HEK293 (cell line): ENCODE measurements around the gene SPATA2L.

Experiments used
- CTCF ChIA-PET: fragments of 350-600 bp; formaldehyde crosslinking; extraction: SDS; loops from one replicate; lab custom pipeline; 2021; ENCODE audit warnings: antibody characterized with exemption; lab: Yijun Ruan, JAX
- POLR2A ChIA-PET: fragments of 300-600 bp; formaldehyde crosslinking; extraction: SDS; loops from one replicate; lab custom pipeline; 2020; ENCODE audit warnings: antibody characterized with exemption, inconsistent platforms; lab: Yijun Ruan, JAX
- H3K27ac ChIP-seq: fragments of 200-500 bp; sonication (Bioruptor generic); 2 replicates; pipeline ENCODE4 v1.5.1; 2014; ENCODE audit warnings: low read depth, low read length, control low read depth, inconsistent platforms; ENCODE audit errors: extremely low read depth
- H3K36me3 ChIP-seq, 2 experiments: fragments of 200-500 bp in 1 of 2; sonication (Bioruptor generic) in 1 of 2; 1 replicate in 1 of 2; 2 replicates in 1 of 2; pipeline ENCODE4 v1.5.1; 2014 to 2017; ENCODE audit warnings: inconsistent platforms in 2 of 2, low read length in 2 of 2; ENCODE audit not compliant: control insufficient read depth in 2 of 2, insufficient read depth in 1 of 2
- H3K4me1 ChIP-seq: fragments of 200-500 bp; sonication (Bioruptor generic); 2 replicates; pipeline ENCODE4 v1.5.1; 2014; ENCODE audit warnings: mild to moderate bottlenecking, low read length, inconsistent platforms; ENCODE audit not compliant: control insufficient read depth, insufficient read depth
- H3K4me3 ChIP-seq: 2 replicates; pipeline ENCODE4 v1.5.1; 2011; ENCODE audit warnings: low read depth, mild to moderate bottlenecking, control low read depth, low read length, moderate library complexity
- H3K9me3 ChIP-seq: fragments of 200-500 bp; sonication (Bioruptor generic); 2 replicates; pipeline ENCODE4 v1.5.1; 2014; ENCODE audit warnings: low read depth, low read length, inconsistent platforms; ENCODE audit not compliant: control insufficient read depth, insufficient read depth
- FEZF1 ChIP-seq: fragments of 450-650 bp; formaldehyde crosslinking; IDR thresholded peaks from 2 replicates; pipeline ENCODE4 v1.5.1; 2016; ENCODE audit warnings: missing biosample characterization, missing genetic modification characterization
- SP2 ChIP-seq: fragments of 450-650 bp; formaldehyde crosslinking; IDR thresholded peaks from 2 replicates; pipeline ENCODE4 v1.5.1; 2016; ENCODE audit warnings: missing biosample characterization, missing genetic modification characterization
- YY1 ChIP-seq: fragments of 450-650 bp; formaldehyde crosslinking; IDR thresholded peaks from 2 replicates; pipeline ENCODE4 v1.5.1; 2018; ENCODE audit warnings: missing biosample characterization, missing genetic modification characterization
- ZBTB8A ChIP-seq: fragments of 450-650 bp; formaldehyde crosslinking; IDR thresholded peaks from 2 replicates; pipeline ENCODE4 v1.5.1; 2016; ENCODE audit warnings: missing biosample characterization, missing genetic modification characterization
- ZNF121 ChIP-seq: fragments of 450-650 bp; formaldehyde crosslinking; IDR thresholded peaks from 2 replicates; pipeline ENCODE4 v1.5.1; 2016; ENCODE audit warnings: missing biosample characterization, missing genetic modification characterization
- ZNF138 ChIP-seq: fragments of 450-650 bp; formaldehyde crosslinking; IDR thresholded peaks from 2 replicates; pipeline ENCODE4 v1.5.1; 2016; ENCODE audit warnings: missing biosample characterization, missing genetic modification characterization, borderline replicate concordance
- ZNF18 ChIP-seq: fragments of 450-650 bp; formaldehyde crosslinking; IDR thresholded peaks from 2 replicates; pipeline ENCODE4 v1.5.1; 2016; ENCODE audit warnings: missing biosample characterization, missing genetic modification characterization
- ZNF302 ChIP-seq: fragments of 450-650 bp; formaldehyde crosslinking; IDR thresholded peaks from 2 replicates; pipeline ENCODE4 v1.5.1; 2016; ENCODE audit warnings: missing biosample characterization, missing genetic modification characterization, low read depth
- ZNF37A ChIP-seq: fragments of 450-650 bp; IDR thresholded peaks from 2 replicates; pipeline ENCODE4 v1.5.1; 2018; ENCODE audit warnings: missing biosample characterization, missing genetic modification characterization
- ZNF391 ChIP-seq: fragments of 450-650 bp; formaldehyde crosslinking; IDR thresholded peaks from 2 replicates; pipeline ENCODE4 v1.5.1; 2016; ENCODE audit warnings: low read depth, missing biosample characterization, missing genetic modification characterization, borderline replicate concordance
- ZNF426 ChIP-seq: fragments of 450-650 bp; formaldehyde crosslinking; IDR thresholded peaks from 2 replicates; pipeline ENCODE4 v1.5.1; 2017; ENCODE audit warnings: missing biosample characterization, missing genetic modification characterization, mild to moderate bottlenecking, inconsistent platforms, moderate library complexity
- ZNF571 ChIP-seq: fragments of 450-650 bp; formaldehyde crosslinking; IDR thresholded peaks from 2 replicates; pipeline ENCODE4 v1.5.0; 2017; ENCODE audit warnings: missing biosample characterization, missing genetic modification characterization
- ZNF629 ChIP-seq: fragments of 450-650 bp; formaldehyde crosslinking; IDR thresholded peaks from 2 replicates; pipeline ENCODE4 v1.5.1; 2017; ENCODE audit warnings: missing biosample characterization, missing genetic modification characterization
- ZSCAN18 ChIP-seq: fragments of 450-650 bp; formaldehyde crosslinking; IDR thresholded peaks from 2 replicates; pipeline ENCODE4 v1.5.1; 2016; ENCODE audit warnings: missing biosample characterization, missing genetic modification characterization

Gene SPATA2L

DNA sequence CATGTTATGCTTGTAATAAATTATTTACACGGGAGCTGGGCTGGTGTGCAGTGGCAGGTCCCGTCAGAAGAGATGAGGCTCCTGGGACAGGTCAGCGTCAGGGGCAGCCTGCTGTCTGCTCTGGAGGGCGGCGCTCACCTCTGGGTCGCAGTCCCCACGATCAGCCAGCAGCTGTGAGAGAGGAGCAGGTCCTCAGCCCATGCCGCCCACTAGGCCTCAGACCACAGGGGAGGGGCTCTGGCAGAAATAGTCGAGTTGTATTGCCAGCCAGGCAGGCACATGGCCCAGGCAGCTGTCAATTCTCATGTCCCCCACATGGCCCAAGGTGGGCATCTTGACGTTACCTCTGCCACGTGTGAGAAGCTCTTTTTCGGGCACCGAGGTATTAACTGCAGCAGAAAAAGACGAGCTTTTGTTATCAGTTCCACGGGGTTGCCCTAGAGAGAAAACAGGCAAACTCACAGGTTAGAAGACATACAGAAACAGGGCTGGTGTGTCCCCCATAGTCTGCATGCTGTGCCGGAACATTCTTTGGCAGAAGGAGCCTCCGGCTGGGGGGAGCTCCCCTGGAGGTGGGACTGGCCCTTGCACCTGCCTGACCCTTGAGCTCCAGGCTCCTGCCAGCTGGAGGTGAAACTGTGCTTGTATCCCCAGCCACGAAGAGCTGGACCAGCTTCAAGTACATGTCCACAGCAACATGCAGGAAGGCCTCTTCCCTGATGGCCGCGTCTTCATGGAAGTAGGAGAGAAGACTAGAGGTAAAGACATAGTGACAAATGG lies 37.2 kb upstream of the SPATA2L start (continued):
- TF ChIP-seq ZBTB8A (tag by site-specific recombination): no peak

DNA sequence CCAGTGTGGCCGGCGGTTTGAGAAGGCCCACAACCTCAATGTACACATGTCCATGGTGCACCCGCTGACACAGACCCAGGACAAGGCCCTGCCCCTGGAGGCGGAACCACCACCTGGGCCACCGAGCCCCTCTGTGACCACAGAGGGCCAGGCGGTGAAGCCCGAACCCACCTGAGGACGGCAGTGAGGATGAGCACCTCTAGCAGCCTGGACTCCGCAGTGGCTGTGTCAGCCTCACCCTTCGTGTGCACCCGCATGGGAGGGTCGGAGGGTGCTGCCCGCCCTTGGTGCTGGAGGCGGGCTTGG lies 36.5 kb upstream of the SPATA2L start:
- Histone ChIP-seq H3K27ac (no peak overlapping the region), H3K9me3 (no peaks in the 10 kb centered on the region), H3K36me3 (peaks cover 48 to 97% of the 10 kb centered on the region in 2 experiments; a peak in 2 of 3 replicates), H3K4me1 (no peaks in the 10 kb centered on the region), H3K4me3 (no peak overlapping the region)
- ChIA-PET POLR2A (interaction anchor here (1.1 kb wide), 1 partner anchor 162 kb away, joined by 3 read pairs; no protein-coding TSS in a partner anchor), CTCF (no interaction called here)
- TF ChIP-seq SP2 (tag by site-specific recombination): peak; percentile 16; the same call in 1 of the 2 replicates
- TF ChIP-seq ZNF571 (tag by site-specific recombination): no peak

DNA sequence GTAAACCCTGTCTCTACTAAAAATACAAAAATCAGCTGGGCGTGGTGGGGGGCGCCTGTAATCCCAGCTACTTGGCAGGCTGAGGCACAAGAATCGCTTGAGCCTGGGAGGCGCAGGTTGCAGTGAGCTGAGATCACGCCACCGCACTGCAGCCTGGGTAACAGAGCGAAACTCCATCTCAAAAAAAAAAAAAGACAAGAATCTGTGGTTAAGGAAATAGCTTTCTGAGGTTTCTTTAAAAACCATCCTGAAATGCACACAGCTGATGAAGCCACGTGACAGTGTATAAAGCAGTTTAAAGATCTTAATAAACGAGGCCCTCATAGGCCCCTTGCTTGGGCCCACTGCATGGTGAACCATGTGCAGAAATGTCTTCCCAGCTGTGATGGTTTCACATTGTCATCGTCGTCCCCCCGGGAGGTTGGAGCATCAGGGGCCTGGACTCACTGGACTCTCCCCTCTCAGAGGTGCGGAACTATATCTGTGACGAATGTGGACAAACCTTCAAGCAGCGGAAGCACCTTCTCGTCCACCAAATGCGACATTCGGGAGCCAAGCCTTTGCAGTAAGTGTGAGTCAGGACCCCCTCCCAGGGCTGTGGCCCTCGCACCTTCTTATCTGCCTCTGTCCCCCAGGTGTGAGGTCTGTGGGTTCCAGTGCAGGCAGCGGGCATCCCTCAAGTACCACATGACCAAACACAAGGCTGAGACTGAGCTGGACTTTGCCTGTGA lies 36.0 kb upstream of the SPATA2L start:
- Histone ChIP-seq H3K9me3 (no peaks in the 10 kb centered on the region), H3K4me1 (no peaks in the 10 kb centered on the region), H3K27ac (no peak overlapping the region), H3K36me3 (peaks cover 44 to 97% of the 10 kb centered on the region in 2 experiments; a peak in 2 of 3 replicates), H3K4me3 (no peak overlapping the region)
- ChIA-PET CTCF (no interaction called here), POLR2A (interaction anchor here (0.6 to 0.7 kb wide), 2 partner anchors 13 to 114 kb away, joined by 3 to 4 read pairs; no protein-coding TSS in a partner anchor)
- TF ChIP-seq ZNF629 (tag by site-specific recombination): no peak
- TF ChIP-seq ZNF302 (tag by site-specific recombination): no peak
- TF ChIP-seq YY1: no peak
- TF ChIP-seq ZNF138 (tag by site-specific recombination): no peak
- TF ChIP-seq ZNF426 (tag by site-specific recombination): no peak
- TF ChIP-seq FEZF1 (tag by site-specific recombination): no peak

- H3K4me1 ChIP-seq: no peaks in the 10 kb centered on the region
- POLR2A ChIA-PET: interaction anchor here (0.6 kb wide), 1 partner anchor 113 kb away, joined by 4 read pairs; no protein-coding TSS in a partner anchor
- no peak overlapping the region for H3K4me3 ChIP-seq
- CTCF ChIA-PET: interaction anchor here (0.6 kb wide), 1 partner anchor 173 kb away, joined by 3 read pairs; no protein-coding TSS in a partner anchor
- H3K27ac ChIP-seq: no peak overlapping the region
- no peaks in the 10 kb centered on the region for H3K9me3 ChIP-seq
- H3K36me3 ChIP-seq: peaks cover 34 to 99% of the 10 kb centered on the region in 2 experiments; a peak in 2 of 3 replicates
- no peak for TF ChIP-seq ZSCAN18 (tag by site-specific recombination)
- TF ChIP-seq ZNF391: no peak
- peak; percentile 52; the same call in 1 of the 2 replicates for TF ChIP-seq ZNF121 (tag by site-specific recombination)
- TF ChIP-seq ZNF18: no peak
- no peak for TF ChIP-seq ZNF37A (tag by site-specific recombination)
These were observed 35.0 kb upstream of the SPATA2L start for GRCh38 chr16:89736554-89736953.
